IPS DF 19.7 (cell line): ENCODE measurements around the gene BMP15.

Source experiments
- DNase-seq: peaks from one replicate; pipeline ENCODE4 v3.0.0-alpha.2; 2013; ENCODE audit warnings: low read depth, low spot score

Gene BMP15

DNA sequence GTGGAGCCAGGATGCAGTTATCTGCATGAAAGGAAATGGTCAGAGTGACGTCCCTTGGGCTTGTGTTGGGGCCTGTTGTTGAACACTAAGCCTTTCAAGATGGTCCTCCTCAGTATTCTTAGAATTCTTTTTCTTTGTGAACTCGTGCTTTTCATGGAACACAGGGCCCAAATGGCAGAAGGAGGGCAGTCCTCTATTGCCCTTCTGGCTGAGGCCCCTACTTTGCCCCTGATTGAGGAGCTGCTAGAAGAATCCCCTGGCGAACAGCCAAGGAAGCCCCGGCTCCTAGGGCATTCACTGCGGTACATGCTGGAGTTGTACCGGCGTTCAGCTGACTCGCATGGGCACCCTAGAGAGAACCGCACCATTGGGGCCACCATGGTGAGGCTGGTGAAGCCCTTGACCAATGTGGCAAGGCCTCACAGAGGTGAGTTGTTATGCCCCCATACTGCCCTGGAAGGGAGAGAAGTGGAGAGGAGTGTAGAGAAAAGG, at the start of gene BMP15:
Gene BMP15 (plus strand): TSS at position 51 of the 492 bp plus-strand sequence. CDS start 49 bp downstream, at position 100.
- DNase-seq = no peak

GRCh38 chrX:50863471-50863870, 47.1 kb upstream of the BMP15 start:
- DNase-seq = no peak

DNA sequence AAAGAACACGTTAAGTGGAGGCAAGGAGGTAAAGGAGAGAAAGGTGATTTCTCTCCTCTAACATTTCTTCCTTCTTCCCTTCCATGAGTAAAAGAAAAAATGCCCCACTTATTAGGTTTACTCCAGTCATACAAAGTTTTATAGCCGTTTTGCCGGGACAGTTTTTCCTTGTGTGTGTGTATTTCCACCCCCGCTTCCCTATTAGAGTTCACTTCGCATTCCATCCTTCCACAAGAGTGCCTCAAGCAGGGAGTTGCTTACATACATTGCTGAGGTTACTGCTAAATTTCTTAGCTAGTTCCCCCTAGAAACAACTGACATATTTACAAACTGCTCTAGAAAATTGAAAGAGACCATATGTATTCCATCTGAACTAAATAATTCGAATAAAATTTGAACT, 45.2 kb upstream of the BMP15 start:
- no peak for DNase-seq

DNA sequence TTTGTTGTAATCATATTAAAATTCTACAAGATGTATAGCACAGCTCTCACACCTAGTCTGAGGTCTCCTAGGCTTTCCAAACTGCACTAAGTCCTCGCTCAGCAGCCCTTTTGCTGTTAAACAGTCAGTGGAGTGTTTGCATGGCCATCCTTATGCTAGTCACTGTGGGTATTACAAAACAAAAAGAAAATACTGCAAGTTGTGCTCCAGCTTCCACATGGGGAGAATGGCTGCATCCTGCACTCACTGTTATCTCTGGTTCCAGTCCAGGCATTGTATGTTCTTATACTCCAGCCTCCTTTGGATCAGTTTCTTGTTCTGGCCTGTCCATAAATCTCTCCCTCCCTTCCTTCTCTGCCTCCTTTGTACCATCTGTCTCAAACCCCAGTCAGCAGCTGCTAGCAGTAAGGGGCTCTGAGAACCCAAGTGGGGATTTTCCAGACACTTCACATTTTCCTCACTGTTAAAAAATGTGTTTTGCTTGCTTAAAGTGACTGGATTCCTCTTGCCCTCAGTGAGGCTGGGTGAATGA, 38.5 kb upstream of the BMP15 start:
- DNase-seq = no peak

DNA sequence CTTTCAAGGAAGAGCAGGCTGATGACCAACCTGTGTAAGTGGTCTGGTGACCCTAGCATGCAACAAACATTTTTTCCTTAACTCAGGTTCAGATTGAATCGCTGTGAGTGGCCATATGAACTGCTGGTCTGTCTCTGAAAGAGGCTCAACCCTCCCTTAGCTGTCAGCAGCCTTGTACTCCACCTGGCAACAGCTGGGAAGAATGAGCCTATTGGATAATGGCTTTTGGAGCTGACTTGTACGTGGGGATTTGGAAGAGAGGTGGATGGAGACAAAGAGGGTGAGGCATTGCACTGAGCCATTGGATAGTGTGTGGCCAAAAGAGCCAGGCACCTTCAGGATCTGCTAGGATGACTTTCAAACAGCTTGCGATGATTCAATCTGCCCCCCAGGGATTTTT, 35.7 kb upstream of the BMP15 start:
- no peak for DNase-seq

- DNase-seq = no peak
Measured at GRCh38 chrX:50876551-50876950, 34.0 kb upstream of the BMP15 start.

- no peak for DNase-seq
Measured at GRCh38 chrX:50877310-50877709, 33.2 kb upstream of the BMP15 start.

- DNase-seq = no peak
Measured at GRCh38 chrX:50881028-50881427, 29.5 kb upstream of the BMP15 start.

DNA sequence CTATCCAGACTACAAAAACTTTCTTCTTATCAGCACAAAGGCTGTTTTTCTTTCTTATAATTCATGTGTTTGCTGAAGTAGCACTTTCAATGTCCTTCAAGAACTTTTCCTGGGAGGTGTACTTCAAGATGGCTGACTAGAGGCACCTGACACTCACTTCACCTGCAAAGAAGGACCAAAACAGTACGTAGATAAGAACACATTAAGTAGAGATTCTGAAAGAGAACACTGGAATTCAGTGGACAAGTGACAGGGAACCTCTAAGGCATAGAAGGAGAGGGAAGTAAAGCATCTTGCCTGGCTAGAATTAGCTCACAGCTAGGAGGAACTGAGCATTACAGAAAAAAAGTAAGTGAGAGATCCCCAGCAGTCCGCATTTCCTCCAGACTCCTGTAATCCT, 21.7 kb upstream of the BMP15 start:
- DNase-seq = no peak

DNA sequence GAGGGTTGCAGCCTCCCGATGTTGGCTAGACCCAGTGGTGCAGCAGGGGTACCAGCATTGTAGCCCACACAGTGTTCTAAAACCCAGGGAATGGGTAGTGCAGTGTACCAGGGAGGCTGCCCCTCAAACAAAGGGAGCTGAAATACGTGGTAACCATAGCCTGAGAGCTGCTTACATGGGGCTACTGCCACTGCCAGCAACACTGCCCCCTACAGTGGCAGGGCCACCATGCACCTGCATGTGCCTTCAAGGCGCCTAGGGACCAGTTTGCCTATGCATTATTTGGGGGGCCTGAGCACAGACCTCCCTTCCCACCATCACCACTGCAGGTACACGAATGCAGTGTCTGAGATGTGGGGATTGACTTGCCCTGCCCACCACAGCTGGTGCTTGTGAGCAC, 21.0 kb upstream of the BMP15 start:
- DNase-seq = no peak

DNA sequence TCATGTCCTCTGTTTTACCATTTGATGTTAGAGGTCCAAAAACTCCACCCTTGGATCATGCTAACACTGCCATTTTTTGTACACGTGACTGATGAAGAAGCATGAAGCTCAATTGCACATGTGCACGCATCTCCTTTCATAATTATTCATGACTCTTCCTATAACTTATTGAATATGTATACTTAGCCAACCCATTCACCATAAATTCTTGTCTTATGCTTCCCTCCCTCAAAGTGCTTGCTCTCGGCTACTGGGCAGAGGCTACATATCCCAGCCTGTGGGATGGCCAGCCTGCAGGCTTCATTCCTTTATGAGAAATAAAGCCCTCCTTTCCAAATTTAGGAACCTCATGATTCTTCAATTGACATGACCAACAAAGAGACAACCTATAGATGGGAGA, 17.5 kb upstream of the BMP15 start:
- DNase-seq = no peak

GRCh38 chrX:50893466-50893865, 17.1 kb upstream of the BMP15 start:
- no peak for DNase-seq

DNA sequence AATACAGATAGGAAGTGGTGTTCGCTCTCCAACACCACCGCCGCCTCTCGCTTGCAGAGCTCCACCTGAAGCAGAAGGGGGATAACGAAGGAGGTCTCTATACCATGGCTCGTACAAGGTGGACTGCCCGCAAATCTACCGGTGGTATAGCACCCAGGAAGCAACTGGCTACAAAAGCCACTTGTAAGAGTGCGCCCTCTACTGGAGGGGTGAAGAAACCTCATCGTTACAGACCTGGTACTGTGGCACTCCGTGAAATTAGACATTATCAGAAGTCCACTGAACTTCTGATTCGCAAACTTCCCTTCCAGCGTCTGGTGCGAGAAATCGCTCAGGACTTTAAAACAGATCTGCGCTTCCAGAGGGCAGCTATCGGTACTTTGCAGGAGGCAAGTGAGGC, 5.2 kb upstream of the BMP15 start:
- no peak for DNase-seq

DNA sequence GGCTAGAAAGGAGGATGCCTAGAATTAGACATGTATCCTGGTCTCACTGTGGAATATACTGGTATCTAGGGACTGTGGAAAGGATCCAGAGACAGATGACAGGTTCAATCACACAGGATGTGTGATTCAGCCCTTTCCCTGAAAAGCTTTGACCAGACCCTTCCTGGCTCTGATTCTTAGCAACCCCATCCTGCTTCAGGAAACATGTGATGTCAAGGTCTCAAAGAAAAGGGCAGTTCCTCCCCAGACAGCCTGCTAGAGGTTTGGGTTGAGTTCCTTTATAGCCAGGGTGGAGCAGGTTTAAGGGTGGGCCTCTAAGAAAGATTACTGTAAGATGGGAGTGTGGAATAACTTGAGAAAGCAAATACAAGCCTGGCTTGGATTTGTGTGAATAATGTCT, 3.0 kb downstream of the BMP15 start:
- DNase-seq = no peak

- DNase-seq = no peak
Measured at GRCh38 chrX:50920132-50920531, 9.6 kb downstream of the BMP15 start.

GRCh38 chrX:50927127-50927526, 16.6 kb downstream of the BMP15 start:
- no peak for DNase-seq

- no peak for DNase-seq
Measured at GRCh38 chrX:50941638-50942037, 31.1 kb downstream of the BMP15 start.

- no peak for DNase-seq
Measured at GRCh38 chrX:50942471-50942870, 31.9 kb downstream of the BMP15 start.

- no peak for DNase-seq
Measured at GRCh38 chrX:50952406-50952805, 41.9 kb downstream of the BMP15 start.

GRCh38 chrX:50953832-50954231, 43.3 kb downstream of the BMP15 start:
- DNase-seq = no peak

GRCh38 chrX:50962156-50962555, 51.6 kb downstream of the BMP15 start:
- DNase-seq = no peak

GRCh38 chrX:50963842-50964241, 53.3 kb downstream of the BMP15 start:
- DNase-seq = no peak
